GM21526 (cell line): ENCODE results near the gene HOMER3.

ENCODE experiments used
- ATAC-seq: cut with Tn5 transposase; IDR thresholded peaks from one replicate; pipeline ENCODE4 v1.9.1; 2021; ENCODE audit warnings: moderate library complexity; ENCODE audit not compliant: unreplicated experiment, low FRiP score

HOMER3 gene

DNA sequence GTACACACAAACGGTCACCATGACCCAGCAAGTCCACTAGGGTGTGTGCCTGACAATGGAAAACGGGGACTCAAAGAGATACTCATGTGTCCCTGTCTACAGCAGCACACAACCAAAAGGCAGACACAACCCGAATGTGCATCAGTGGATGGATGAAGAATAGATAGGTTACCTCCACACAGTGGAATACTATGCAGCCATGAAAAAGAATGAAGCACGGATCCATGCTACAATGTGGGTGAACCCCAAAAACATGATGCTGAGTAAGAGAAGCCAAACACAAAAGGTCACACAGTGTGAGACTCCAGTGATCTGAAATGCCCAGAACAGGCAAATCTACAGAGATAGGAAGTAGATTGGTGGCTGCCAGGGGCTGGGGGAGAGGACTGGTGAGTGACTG lies 54.0 kb downstream of the HOMER3 start:
- ATAC-seq, result no peak

DNA sequence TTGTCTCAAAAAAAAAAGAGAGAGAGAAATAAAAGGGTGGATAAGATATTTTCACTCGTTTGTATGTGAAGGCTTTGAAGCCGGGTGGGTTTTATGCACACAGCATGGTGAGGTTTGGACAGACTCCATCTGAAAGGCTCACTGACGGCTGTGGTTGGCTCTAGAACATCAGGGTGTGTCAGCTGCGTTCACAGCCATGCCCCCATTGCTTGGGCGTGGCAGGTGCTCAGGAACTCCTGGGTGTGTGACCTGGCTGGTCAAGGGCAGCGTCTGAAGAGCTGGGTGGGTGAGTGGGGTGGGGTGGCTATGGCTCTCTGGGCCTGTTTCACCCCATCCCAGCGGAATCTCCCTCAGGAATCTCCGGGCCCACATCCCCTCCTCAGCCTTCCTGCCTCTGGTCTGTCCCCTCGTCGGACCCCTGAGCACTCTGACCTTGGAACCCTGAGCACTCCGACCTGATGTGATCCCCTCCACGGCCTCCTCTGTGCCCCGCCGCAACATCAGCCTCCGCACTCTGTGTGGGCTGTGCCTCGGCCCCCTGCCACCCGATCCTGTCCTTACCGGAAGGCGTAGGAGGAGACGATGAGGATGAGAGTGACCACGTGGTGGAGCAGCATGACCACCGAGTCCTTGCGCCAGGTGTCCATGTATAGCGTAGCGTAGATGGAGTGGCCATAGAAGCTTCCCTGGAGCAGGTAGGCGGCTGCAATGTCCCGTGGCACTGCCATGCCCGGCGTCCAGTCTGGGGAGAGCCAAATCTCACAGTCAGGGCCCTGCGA lies 57.3 kb downstream of the HOMER3 start:
- ATAC-seq, result no peak

DNA sequence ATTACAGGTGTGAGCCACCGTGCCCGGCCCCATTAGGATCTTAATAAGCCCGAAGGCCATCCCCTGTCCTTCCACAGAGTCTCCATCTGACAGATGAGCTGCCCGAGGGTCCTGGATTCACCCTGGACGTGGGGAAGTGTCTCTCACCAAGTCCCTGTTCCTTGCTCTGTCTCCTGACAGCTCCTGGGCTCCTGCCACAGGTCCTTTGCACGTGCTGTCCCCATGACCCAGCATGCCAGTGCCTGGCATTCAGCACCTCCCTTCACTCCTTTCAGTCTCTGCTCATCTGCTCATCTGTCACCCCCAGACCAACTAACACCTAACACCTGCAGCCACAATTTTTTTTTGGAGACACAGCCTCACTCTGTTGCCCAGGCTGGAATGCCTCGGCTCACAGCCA lies 59.5 kb downstream of the HOMER3 start:
- ATAC-seq, result no peak

DNA sequence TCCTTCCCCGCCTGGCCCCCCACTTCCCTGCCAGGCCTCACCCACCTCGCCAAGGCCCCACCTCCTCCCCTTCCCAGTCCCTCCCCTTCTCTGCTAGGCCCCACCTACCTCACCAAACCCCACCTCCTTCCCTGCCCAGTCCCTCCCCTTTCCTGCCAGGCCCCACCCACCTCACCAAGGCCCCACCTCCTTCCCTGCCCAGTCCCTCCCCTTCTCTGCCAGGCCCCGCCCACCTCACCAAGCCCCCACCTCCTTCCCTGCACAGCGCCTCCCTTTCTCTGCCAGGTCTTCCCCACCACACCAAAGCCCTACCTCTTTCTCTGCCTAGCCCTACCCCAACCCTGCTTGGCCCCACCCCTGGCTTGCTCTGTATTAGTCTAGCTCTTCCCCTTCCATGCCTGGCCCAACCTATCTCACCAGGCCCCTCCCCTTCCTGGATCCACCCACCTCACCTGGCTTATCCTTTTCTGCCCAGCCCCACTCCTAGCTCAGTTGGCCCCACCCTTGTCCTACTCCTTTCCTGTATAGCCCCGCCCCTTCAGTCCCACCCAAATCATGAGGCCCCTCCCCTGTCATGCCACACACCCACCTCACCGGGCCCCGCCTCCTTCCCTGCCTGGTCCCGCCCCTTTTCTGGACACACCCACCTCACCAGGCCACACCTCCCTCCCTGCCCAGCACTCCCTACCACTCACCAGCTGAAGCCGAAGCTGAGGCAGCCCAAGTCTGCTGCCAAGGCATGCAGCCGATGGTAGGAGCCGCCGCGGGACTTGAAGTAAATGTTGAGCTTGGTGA lies 61.2 kb downstream of the HOMER3 start:
- no peak for ATAC-seq
